OCI-M2 (cell line): ENCODE measurements around the gene TNFRSF1A.

ENCODE experiments used
- DNase-seq: peaks from one replicate; lab custom pipeline; 2025; ENCODE audit not compliant: unreplicated experiment; lab: John Stamatoyannopoulos, UW

The TNFRSF1A gene

GRCh38 chr12:6279631-6280030, 62.2 kb downstream of the TNFRSF1A start:
- no peak for DNase-seq

- no peak for DNase-seq
These were observed 62.6 kb downstream of the TNFRSF1A start for GRCh38 chr12:6279256-6279628.
